Erythroblast (primary cell): ENCODE results near the gene NOP9.

ENCODE experiments used
- DNase-seq, 2 experiments: peaks; one replicate each; lab custom pipeline; 2025; lab: John Stamatoyannopoulos, UW
- GATA1 ChIP-seq: IDR thresholded peaks from 2 replicates; pipeline ENCODE4 v1.6.1; 2011; ENCODE audit warnings: low read depth, mild to moderate bottlenecking, control low read depth, low read length, moderate library complexity
- POLR2A ChIP-seq: IDR thresholded peaks from 2 replicates; pipeline ENCODE4 v1.6.1; 2011; ENCODE audit warnings: mild to moderate bottlenecking, low read length

Gene NOP9

GRCh38 chr14:24281636-24282035, 18.0 kb upstream of the NOP9 start:
- DNase-seq = no peak
- TF ChIP-seq GATA1 (no peak), POLR2A (no peak)

GRCh38 chr14:24282736-24283135, 16.9 kb upstream of the NOP9 start:
- TF ChIP-seq POLR2A (no peak), GATA1 (no peak)
- no peak for DNase-seq

- DNase-seq = no peak
- TF ChIP-seq POLR2A (no peak), GATA1 (no peak)
These were observed 15.7 kb upstream of the NOP9 start for GRCh38 chr14:24283796-24284460.

GRCh38 chr14:24284501-24285035, 15.1 kb upstream of the NOP9 start:
- no peak for DNase-seq
- TF ChIP-seq POLR2A = no peak
- TF ChIP-seq GATA1 = no peak

GRCh38 chr14:24285351-24285750, 14.3 kb upstream of the NOP9 start:
- DNase-seq = no peak
- TF ChIP-seq POLR2A = no peak
- TF ChIP-seq GATA1 = no peak

- no peak for DNase-seq
- TF ChIP-seq POLR2A (no peak), GATA1 (no peak)
These were observed 12.7 kb upstream of the NOP9 start for GRCh38 chr14:24286996-24287395.

GRCh38 chr14:24289649-24290280, 9.9 kb upstream of the NOP9 start:
- TF ChIP-seq GATA1 = no peak
- no peak for TF ChIP-seq POLR2A
- no peak for DNase-seq

- no peak for DNase-seq
- no peak for TF ChIP-seq POLR2A
- no peak for TF ChIP-seq GATA1
These were observed 8.9 kb upstream of the NOP9 start for GRCh38 chr14:24290746-24291145.

GRCh38 chr14:24291446-24292117, 8.1 kb upstream of the NOP9 start:
- no peak for DNase-seq
- no peak for TF ChIP-seq POLR2A
- no peak for TF ChIP-seq GATA1

- TF ChIP-seq GATA1 = no peak
- TF ChIP-seq POLR2A = no peak
- no peak for DNase-seq
These were observed 7.4 kb upstream of the NOP9 start for GRCh38 chr14:24292118-24292807.

GRCh38 chr14:24293525-24293924, 6.1 kb upstream of the NOP9 start:
- TF ChIP-seq GATA1 = no peak
- TF ChIP-seq POLR2A = no peak
- no peak for DNase-seq

GRCh38 chr14:24296341-24297157, 3.1 kb upstream of the NOP9 start:
- DNase-seq = peak; percentile 81 to 89
- TF ChIP-seq GATA1 (no peak), POLR2A (no peak)
